Stomach (tissue), 4 donors: Measurements from ENCODE around the gene STAT5A.

Experiments used
- POLR2A ChIP-seq, 4 donors: fragments of 450-650 bp; IDR thresholded peaks; one replicate each; pipeline ENCODE4 v1.6.1; 2016; ENCODE audit warnings: antibody characterized with exemption in 4 of 4, control low read depth in 2 of 4, mild to moderate bottlenecking in 1 of 4, moderate library complexity in 1 of 4
- POLR2AphosphoS5 ChIP-seq, 3 donors: sonication (generic); formaldehyde crosslinking; IDR thresholded peaks; one replicate each; pipeline ENCODE4 v1.6.1; 2016; ENCODE audit warnings: antibody characterized with exemption in 3 of 3

GRCh38 chr17:42251115-42251514, 37.2 kb upstream of the STAT5A start:
- no peak for TF ChIP-seq POLR2A (IDR thresholded peaks at IDR 0.05)
- no peak for TF ChIP-seq POLR2AphosphoS5 (IDR thresholded peaks at IDR 0.05)
